ENCODE measurements around the gene PLXNA4.

The PLXNA4 gene

GRCh38 chr7:132272763-132273371 is 303.4 kb downstream of the PLXNA4 start:
- in situ Hi-C loops (cut with HindIII; ENCODE audit: low pct_unique_long_range_greater_than_20kb, low sequenced_read_pairs), result no loop called here
- TF ChIP-seq JUND (IDR thresholded peaks at IDR 0.05; ENCODE audit: low read depth), result no peak
- DNase-seq (ENCODE audit: low read depth in 1 of 2, low spot score in 1 of 2), result no peak

- no peak for TF ChIP-seq JUND (IDR thresholded peaks at IDR 0.05; ENCODE audit: low read depth)
- peak in 1 of 2 experiments; percentile 46 for DNase-seq (ENCODE audit: low read depth in 1 of 2, low spot score in 1 of 2)
- in situ Hi-C loops (cut with HindIII; ENCODE audit: low pct_unique_long_range_greater_than_20kb, low sequenced_read_pairs), result no loop called here
Observed at GRCh38 chr7:132270517-132270916, 305.8 kb downstream of the PLXNA4 start.

GRCh38 chr7:132269718-132270117 is 306.6 kb downstream of the PLXNA4 start:
- in situ Hi-C loops (cut with HindIII; ENCODE audit: low pct_unique_long_range_greater_than_20kb, low sequenced_read_pairs), result no loop called here
- TF ChIP-seq JUND (IDR thresholded peaks at IDR 0.05; ENCODE audit: low read depth), result no peak
- no peak for DNase-seq (ENCODE audit: low read depth in 1 of 2, low spot score in 1 of 2)

GRCh38 chr7:132263151-132263550 is 313.1 kb downstream of the PLXNA4 start:
- no peak for TF ChIP-seq JUND (IDR thresholded peaks at IDR 0.05; ENCODE audit: low read depth)
- no peak for DNase-seq (ENCODE audit: low read depth in 1 of 2, low spot score in 1 of 2)
- in situ Hi-C loops (cut with HindIII; ENCODE audit: low pct_unique_long_range_greater_than_20kb, low sequenced_read_pairs), result no loop called here

GRCh38 chr7:132262160-132262470 is 314.2 kb downstream of the PLXNA4 start:
- TF ChIP-seq JUND (IDR thresholded peaks at IDR 0.05; ENCODE audit: low read depth), result no peak
- in situ Hi-C loops (cut with HindIII; ENCODE audit: low pct_unique_long_range_greater_than_20kb, low sequenced_read_pairs), result no loop called here
- DNase-seq (ENCODE audit: low read depth in 1 of 2, low spot score in 1 of 2), result no peak

GRCh38 chr7:132261327-132262159 is 314.7 kb downstream of the PLXNA4 start:
- DNase-seq (ENCODE audit: low read depth in 1 of 2, low spot score in 1 of 2), result no peak
- in situ Hi-C loops (cut with HindIII; ENCODE audit: low pct_unique_long_range_greater_than_20kb, low sequenced_read_pairs), result no loop called here
- TF ChIP-seq JUND (IDR thresholded peaks at IDR 0.05; ENCODE audit: low read depth), result no peak

GRCh38 chr7:132258231-132258630 is 318.0 kb downstream of the PLXNA4 start:
- no peak for TF ChIP-seq JUND (IDR thresholded peaks at IDR 0.05; ENCODE audit: low read depth)
- in situ Hi-C loops (cut with HindIII; ENCODE audit: low pct_unique_long_range_greater_than_20kb, low sequenced_read_pairs), result no loop called here

GRCh38 chr7:132257253-132257652 is 319.0 kb downstream of the PLXNA4 start:
- in situ Hi-C loops (cut with HindIII; ENCODE audit: low pct_unique_long_range_greater_than_20kb, low sequenced_read_pairs), result no loop called here
- no peak for TF ChIP-seq JUND (IDR thresholded peaks at IDR 0.05; ENCODE audit: low read depth)
- no peak for DNase-seq (ENCODE audit: low read depth in 1 of 2, low spot score in 1 of 2)

More at GRCh38 chr7:132258231-132258630, 318.0 kb downstream of the PLXNA4 start:
- no peak for DNase-seq (ENCODE audit: low read depth in 1 of 2, low spot score in 1 of 2)

GRCh38 chr7:132256721-132257212 is 319.5 kb downstream of the PLXNA4 start:
- TF ChIP-seq JUND (IDR thresholded peaks at IDR 0.05; ENCODE audit: low read depth), result no peak
- no peak for DNase-seq (ENCODE audit: low read depth in 1 of 2, low spot score in 1 of 2)
- in situ Hi-C loops (cut with HindIII; ENCODE audit: low pct_unique_long_range_greater_than_20kb, low sequenced_read_pairs), result no loop called here

- TF ChIP-seq JUND (IDR thresholded peaks at IDR 0.05; ENCODE audit: low read depth), result no peak
- no peak for DNase-seq (ENCODE audit: low read depth in 1 of 2, low spot score in 1 of 2)
- in situ Hi-C loops (cut with HindIII; ENCODE audit: low pct_unique_long_range_greater_than_20kb, low sequenced_read_pairs), result no loop called here
Observed at GRCh38 chr7:132255898-132256297, 320.4 kb downstream of the PLXNA4 start.

- no peak for TF ChIP-seq JUND (IDR thresholded peaks at IDR 0.05; ENCODE audit: low read depth)
- no peak for DNase-seq (ENCODE audit: low read depth in 1 of 2, low spot score in 1 of 2)
- in situ Hi-C loops (cut with HindIII; ENCODE audit: low pct_unique_long_range_greater_than_20kb, low sequenced_read_pairs), result no loop called here
Observed at GRCh38 chr7:132255115-132255797, 321.0 kb downstream of the PLXNA4 start.

GRCh38 chr7:132254455-132254854 is 321.8 kb downstream of the PLXNA4 start:
- in situ Hi-C loops (cut with HindIII; ENCODE audit: low pct_unique_long_range_greater_than_20kb, low sequenced_read_pairs), result no loop called here
- TF ChIP-seq JUND (IDR thresholded peaks at IDR 0.05; ENCODE audit: low read depth), result no peak
- no peak for DNase-seq (ENCODE audit: low read depth in 1 of 2, low spot score in 1 of 2)

- no peak for DNase-seq (ENCODE audit: low read depth in 1 of 2, low spot score in 1 of 2)
- in situ Hi-C loops (cut with HindIII; ENCODE audit: low pct_unique_long_range_greater_than_20kb, low sequenced_read_pairs), result no loop called here
- no peak for TF ChIP-seq JUND (IDR thresholded peaks at IDR 0.05; ENCODE audit: low read depth)
Observed at GRCh38 chr7:132252793-132253100, 323.5 kb downstream of the PLXNA4 start.
